Left lung (tissue), 10 donors: Measurements from ENCODE around the gene ARCN1. TPM values are rescaled to one million over a fixed set of nuclear protein-coding genes. Genes with fewer than 3 reads are reported as not detected.

Experiments used
- ATAC-seq: fragments of 200-7000 bp; cut with Tn5 transposase; one replicate; pipeline ENCODE4 v1.9.1; 2020; ENCODE audit warnings: moderate library complexity
- DNase-seq, 4 donors: peaks; one replicate each; pipeline ENCODE4 v3.0.0-alpha.2; 2013 to 2020
- H3K27ac ChIP-seq, 2 donors: fragments of 200-600 bp; sonication (generic) in 1 of 2; one replicate each; pipeline versions ENCODE4 v1.5.0 to v1.8.0; 2020 to 2021
- H3K27me3 ChIP-seq, 2 donors: fragments of 200-600 bp; sonication (generic) in 1 of 2; one replicate each; pipeline versions ENCODE4 v1.5.0 to v1.8.0; 2020 to 2021
- H3K36me3 ChIP-seq, 2 donors: fragments of 200-600 bp; sonication (generic) in 1 of 2; one replicate each; pipeline versions ENCODE4 v1.5.0 to v1.8.0; 2020 to 2021
- H3K4me1 ChIP-seq, 2 donors: fragments of 200-600 bp; one replicate each; pipeline ENCODE4 v1.8.0; 2021
- H3K4me3 ChIP-seq, 2 donors: fragments of 200-600 bp; sonication (generic) in 1 of 2; one replicate each; pipeline versions ENCODE4 v1.5.0 to v1.8.0; 2020 to 2021; ENCODE audit warnings: mild to moderate bottlenecking in 1 of 2
- H3K9me3 ChIP-seq, 2 donors: fragments of 200-600 bp; sonication (generic) in 1 of 2; one replicate each; pipeline versions ENCODE4 v1.5.0 to v1.8.0; 2020 to 2021
- intact Hi-C, 2 donors: fragments of 100-400 bp; cut with DNase I; formaldehyde crosslinking; loops; one replicate each; pipeline versions ENCODE4 v1.11.2 to v1.14.2; 2022
- polyA plus RNA-seq, 6 donors: library from polyadenylated mRNA; unstranded; fragments of 120-200 nt; gene quantifications; one replicate each; pipeline ENCODE4 v1.2.1, GENCODE V29; 2013; ENCODE audit not compliant: insufficient read length in 6 of 6
- total RNA-seq, 2 donors: library from RNA; stranded (reverse); fragmentation: NEBNext Ultra II Directional; extraction: Animal tissue kit (Norgen Biotek cat#: 25700); gene quantifications; one replicate each; pipeline ENCODE4 v1.2.1, GENCODE V29; 2021
- TF ChIP-seq, protein P1 (sequence below), 2 donors: fragments of 200-600 bp; sonication (generic) in 1 of 2; IDR thresholded peaks; one replicate each; pipeline versions ENCODE4 v1.5.0 to v1.8.0; 2021; ENCODE audit warnings: antibody characterized with exemption in 2 of 2
- donor health status: DM: no; HTN: yes; CAD: no.
- donor health status: DM: no; HTN: no; CAD: no.

Gene ARCN1
- total and polyA plus RNA-seq, 8 donors = 141 to 171 (median 166) TPM

- TF ChIP-seq, protein P1, sequence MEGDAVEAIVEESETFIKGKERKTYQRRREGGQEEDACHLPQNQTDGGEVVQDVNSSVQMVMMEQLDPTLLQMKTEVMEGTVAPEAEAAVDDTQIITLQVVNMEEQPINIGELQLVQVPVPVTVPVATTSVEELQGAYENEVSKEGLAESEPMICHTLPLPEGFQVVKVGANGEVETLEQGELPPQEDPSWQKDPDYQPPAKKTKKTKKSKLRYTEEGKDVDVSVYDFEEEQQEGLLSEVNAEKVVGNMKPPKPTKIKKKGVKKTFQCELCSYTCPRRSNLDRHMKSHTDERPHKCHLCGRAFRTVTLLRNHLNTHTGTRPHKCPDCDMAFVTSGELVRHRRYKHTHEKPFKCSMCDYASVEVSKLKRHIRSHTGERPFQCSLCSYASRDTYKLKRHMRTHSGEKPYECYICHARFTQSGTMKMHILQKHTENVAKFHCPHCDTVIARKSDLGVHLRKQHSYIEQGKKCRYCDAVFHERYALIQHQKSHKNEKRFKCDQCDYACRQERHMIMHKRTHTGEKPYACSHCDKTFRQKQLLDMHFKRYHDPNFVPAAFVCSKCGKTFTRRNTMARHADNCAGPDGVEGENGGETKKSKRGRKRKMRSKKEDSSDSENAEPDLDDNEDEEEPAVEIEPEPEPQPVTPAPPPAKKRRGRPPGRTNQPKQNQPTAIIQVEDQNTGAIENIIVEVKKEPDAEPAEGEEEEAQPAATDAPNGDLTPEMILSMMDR (IDR thresholded peaks at IDR 0.05) = no peak
- Histone ChIP-seq H3K4me3 (no peak overlapping the region), H3K36me3 (no peaks in the 10 kb centered on the region), H3K27ac (no peak overlapping the region), H3K9me3 (no peaks in the 10 kb centered on the region), H3K27me3 (peaks cover 0 to 18% of the 10 kb centered on the region in 2 donors), H3K4me1 (peaks cover 7 to 23% of the 10 kb centered on the region in 2 donors)
- ATAC-seq (no peak), DNase-seq (no peak)
- intact Hi-C loops = no loop called here
These were observed 39.1 kb upstream of the ARCN1 start for GRCh38 chr11:118532852-118533768.

- Histone ChIP-seq H3K27me3 (peaks cover 0 to 18% of the 10 kb centered on the region in 2 donors), H3K27ac (no peak overlapping the region), H3K9me3 (no peaks in the 10 kb centered on the region), H3K4me1 (peaks cover 7 to 23% of the 10 kb centered on the region in 2 donors), H3K36me3 (no peaks in the 10 kb centered on the region), H3K4me3 (no peak overlapping the region)
- DNase-seq (no peak), ATAC-seq (peak; percentile 3)
- TF ChIP-seq, protein P1 (IDR thresholded peaks at IDR 0.05) = no peak
- intact Hi-C loops = no loop called here
These were observed 38.2 kb upstream of the ARCN1 start for GRCh38 chr11:118533769-118534729.

GRCh38 chr11:118535261-118535660 lies 36.9 kb upstream of the ARCN1 start:
- peaks cover 0 to 16% of the 10 kb centered on the region in 2 donors for H3K4me1 ChIP-seq
- peaks cover 0 to 13% of the 10 kb centered on the region in 2 donors for H3K27me3 ChIP-seq
- H3K27ac ChIP-seq = no peak overlapping the region
- DNase-seq (no peak), ATAC-seq (no peak)
- TF ChIP-seq, protein P1 (IDR thresholded peaks at IDR 0.05) = no peak
- H3K36me3 ChIP-seq = no peaks in the 10 kb centered on the region
- H3K4me3 ChIP-seq = no peak overlapping the region
- H3K9me3 ChIP-seq = no peaks in the 10 kb centered on the region
- intact Hi-C loops = no loop called here

DNA sequence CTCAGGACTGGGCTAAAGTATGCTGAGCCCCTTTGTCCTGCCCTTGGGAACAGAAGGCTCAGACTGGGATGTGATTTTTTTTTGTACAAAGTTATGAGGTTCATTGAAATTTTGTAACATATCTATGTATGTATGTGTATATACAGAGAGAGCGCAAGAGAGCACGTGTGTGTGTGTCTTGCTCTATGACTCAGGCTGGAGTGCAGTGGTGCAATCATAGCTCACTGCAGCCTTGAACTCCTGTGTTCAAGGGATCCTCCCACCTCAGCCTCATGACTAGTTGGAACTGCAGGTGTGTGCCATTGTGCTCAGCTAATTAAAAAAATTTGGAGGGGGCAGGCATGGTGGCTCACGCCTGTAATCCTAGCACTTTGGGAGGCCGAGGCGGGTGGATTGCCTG lies 35.5 kb upstream of the ARCN1 start:
- Histone ChIP-seq H3K4me3 (no peak overlapping the region), H3K9me3 (no peaks in the 10 kb centered on the region), H3K27me3 (no peaks in the 10 kb centered on the region), H3K36me3 (peaks cover 0 to 4% of the 10 kb centered on the region in 2 donors), H3K4me1 (peaks cover 0 to 1% of the 10 kb centered on the region in 2 donors), H3K27ac (no peak overlapping the region)
- TF ChIP-seq, protein P1 (IDR thresholded peaks at IDR 0.05) = no peak
- DNase-seq = no peak
- ATAC-seq = no peak
- intact Hi-C loops = no loop called here
